GM19035 (cell line): Measurements from ENCODE around the gene LHFPL2.

Experiments used
- ATAC-seq: cut with Tn5 transposase; IDR thresholded peaks from one replicate; pipeline ENCODE4 v1.9.1; 2021; ENCODE audit not compliant: unreplicated experiment

Gene LHFPL2

DNA sequence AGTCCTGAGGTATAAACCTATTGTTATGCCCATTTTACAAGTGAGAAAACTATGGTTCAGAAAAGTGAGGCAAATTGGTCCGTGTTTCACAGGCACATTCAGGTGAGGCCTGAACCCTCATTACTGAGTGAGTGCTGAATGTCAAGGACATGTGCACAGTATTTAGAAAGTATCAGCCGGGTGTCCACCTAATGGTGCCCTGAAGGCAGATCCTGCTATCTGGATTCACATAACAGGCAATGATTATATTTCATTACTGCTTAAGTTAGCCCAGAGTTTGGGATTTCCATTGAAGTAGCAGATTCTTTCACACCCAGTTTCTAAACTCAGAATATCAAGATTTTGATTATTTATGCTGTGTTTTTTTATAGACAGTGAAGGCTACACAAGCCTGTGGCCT lies 142.7 kb downstream of the LHFPL2 start:
- no peak for ATAC-seq

DNA sequence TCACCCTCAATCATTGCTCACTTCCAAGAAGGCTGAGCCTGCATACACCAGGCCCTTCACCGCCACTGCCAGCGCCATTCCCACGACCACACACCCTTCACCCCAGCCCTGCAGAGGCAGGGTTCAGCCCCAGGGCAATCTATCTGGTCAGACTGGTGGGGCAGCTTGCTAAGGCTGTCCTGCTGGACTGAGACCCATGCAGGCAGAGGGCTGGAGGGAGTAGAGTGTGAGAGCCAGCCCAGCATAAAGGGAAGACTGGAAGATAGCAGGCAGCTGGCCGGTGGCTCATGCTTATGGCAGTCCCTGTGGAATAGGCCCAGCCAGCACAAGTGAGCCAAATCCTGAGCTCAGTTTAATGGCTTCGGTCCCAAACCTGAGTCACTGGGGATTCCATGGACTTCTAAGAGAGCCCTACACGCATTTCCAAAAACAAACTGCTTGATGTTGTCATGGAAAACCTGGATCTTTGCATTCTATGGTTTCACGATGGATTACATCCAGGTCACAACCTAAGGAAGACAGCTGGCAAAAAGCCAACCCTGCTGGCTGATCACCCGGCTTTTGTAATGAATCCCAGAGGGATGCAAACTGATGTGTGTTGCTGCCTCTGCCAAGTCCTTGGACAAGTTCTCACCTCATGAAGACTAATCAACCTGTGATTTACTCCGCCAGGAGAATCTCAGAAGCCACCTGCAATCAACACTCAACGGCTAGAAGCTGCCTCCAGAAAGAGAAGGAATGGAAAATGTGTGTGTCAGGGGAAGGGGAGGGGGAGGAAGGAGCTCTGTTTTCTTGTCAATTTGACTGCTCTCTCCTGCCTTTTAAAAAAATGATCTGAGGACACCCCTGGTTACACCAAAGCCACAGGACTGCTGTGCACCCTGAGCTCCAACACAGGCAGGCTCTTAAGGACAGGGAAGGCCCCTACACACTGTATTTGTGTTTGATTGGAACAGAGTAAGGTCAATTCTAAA lies 143.6 kb downstream of the LHFPL2 start:
- no peak for ATAC-seq

DNA sequence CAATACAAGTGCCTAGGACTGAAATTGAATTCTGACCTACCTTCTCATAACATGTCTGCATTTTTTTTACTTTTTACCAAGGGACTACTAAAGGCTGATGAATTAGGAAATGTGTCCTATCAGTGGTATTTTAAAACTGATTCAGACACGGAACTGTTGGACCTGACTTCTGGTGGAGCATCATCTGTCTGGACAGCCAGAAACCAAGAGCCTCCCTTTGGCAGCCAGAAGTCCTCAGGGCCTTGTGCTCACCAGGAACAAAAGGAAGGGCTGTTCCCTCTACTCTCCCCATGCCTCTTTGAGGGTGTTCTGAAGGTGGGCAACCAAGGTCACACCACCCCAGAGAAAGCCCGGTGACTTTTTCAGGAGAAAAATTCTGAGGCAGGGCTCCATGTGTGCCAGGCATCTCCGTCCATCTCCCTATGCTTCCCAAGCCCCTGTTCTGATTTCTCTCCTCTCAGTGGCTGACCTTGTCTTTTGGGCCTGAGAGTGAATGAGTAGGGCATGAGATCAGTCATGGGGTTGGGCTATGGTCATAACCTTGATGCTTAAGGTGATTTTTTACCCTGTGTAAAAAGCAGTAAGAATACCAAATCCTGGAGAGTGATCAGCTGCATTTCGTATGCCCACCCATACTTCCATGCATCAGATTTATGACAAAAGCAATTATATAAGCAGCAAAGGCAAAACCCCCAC lies 144.5 kb downstream of the LHFPL2 start:
- ATAC-seq, result no peak

DNA sequence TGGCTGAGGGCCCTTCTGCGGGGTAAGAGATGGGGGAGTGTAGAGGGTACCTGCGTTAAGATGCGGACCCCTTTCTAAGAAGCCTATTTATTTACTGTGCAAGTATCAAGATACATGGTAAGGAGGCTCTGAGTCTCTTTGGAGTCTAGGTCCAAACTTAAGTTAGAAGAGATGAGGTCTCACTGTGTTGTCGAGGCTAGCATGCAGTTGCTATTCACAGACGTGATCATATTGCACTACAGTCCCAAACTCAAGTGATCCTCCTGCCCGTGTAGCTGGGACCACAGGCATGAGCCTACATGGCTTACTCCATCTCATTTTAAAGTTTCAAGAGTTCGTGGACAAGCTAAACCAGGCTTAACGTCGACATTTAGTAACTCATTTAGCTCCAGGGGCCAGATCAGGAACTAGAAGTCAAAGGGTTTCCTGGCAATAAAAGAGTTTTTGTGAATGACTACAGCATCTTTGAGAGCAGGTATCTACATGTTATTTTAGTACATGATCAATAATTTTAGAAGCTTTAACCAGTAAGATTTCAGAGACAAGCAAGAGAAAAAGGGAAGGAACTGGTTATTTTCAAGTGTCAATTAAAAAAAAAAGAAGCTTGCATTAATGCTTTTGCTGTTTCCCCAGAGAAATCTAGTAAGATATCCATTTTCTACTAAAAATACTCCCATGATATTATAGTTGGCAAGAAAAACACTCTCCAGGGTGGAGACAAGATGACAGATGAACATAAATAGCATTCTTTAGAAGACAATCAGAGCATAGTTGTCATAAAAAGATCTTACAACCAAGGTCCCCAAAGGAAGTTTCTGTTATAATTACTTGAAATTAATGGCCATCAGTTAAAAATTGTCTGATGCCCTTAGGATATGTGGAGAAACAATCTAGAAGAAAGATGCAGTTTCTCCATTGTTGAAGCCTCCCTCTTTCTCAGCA lies 146.9 kb downstream of the LHFPL2 start:
- no peak for ATAC-seq

DNA sequence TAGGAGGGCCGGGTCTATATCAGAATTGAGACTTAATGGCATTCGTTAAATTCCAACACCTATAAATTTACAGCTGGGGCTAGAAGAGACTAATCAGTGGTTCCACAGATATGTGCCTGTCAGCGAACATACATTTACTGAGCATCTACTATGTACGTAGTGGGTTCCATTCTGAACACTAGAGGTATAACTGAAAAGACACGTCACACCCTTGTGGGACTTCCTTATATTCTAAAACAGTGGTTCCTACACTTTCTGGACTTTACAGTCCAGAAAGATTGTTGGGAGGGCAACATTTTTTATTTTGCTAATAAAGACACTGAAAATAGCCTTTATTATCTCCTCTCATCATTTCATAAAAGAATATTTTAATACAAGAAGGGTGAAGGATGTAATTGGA lies 147.7 kb downstream of the LHFPL2 start:
- ATAC-seq, result no peak

DNA sequence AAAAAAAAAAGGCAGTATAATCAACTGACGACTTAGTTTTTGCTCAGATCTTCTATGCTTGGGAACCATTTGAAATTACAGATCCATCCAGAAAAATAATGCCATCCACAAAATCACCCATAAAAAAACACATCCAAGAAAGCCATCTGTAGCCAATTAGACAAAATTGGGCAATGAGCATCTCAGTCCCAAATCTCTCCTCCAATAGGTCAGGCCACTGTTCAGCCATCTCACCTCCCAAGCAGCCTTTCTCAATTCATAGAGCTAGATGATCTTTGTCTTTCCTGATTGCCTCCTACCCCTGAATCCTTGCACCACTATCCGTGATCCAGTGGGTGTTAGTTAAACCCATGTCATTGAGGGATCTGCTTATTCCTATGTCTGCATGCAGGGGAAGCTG lies 148.5 kb downstream of the LHFPL2 start:
- ATAC-seq, result no peak

DNA sequence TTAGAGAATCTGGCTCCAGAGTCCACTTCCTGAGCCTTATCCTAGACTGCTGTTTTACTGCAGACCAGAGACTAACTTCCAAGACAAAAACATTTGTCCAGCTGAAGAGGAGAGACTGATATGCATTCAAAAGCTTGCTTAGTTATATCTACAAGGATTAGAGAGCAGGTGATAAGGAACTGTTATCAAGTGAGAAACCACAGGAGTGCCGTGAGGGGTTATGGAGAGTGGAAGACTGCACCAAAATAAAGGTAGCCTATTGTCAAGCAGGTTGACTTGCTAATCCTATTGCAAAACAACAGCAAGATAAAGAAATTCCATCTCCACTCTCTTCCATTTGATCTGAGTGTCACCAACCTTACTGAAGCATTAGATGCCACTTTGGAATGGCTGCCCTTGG lies 149.1 kb downstream of the LHFPL2 start:
- ATAC-seq, result no peak

DNA sequence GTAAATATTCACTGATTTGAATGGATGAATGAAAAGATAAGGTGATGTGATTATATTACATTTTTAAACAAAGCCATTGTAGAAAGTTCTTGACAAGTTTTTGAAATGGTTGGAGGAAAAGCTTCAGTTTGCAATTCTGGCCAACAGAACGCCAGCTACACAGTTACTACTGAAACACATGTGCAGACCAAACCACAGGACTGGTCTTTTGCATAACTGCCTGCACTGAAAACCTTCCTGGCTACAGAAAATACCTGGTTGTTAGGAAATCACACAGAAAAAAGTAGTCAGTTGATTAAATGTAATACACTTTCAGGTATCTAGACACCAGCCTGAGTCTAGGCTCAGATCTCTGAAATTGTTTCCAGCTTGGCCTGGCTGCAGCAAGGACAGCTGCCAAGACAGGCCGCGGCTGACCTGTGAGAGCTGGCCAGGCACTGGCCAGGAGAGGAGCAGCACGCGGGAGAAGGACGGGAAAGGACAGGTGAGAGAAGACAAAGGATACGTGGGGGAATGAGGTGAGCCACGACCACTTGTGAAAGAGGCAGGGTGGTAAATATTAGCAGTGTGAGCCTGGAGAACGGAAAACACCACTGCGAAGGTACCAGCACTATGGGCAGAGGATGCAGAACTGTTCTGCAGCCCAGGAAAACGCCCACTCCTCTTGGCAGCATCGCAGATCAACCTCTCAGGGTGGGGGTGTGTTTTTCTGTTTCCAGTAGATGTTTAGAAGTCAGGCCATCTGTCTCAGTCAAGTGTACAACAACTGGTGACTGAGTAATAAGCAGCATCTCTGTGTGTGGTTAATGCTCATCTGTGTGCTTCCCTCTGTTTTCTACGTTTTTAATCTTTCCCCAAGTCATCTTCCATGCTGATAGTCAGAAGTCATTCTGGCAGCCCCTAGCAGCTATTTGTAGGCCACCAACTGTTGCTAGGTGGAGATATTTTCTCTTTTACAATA lies 150.7 kb downstream of the LHFPL2 start:
- no peak for ATAC-seq

DNA sequence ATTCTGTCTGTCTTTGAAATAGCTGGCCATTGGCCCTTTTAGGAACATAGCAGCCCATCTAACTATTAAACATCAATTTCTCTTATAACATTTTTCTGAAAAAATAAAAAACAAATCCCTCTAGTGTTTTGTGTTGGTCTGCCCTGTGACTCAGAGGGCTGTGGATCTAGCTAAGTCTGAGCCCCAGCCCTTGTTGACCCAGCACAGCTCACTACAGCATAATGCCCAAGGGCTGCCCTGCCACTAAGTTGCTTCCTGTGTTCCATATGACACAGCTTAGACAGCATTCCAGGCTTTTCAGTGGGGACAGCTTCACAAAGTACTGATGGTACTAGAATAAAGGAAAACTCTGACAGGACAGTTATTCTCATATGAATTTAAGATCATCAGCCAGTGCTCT lies 152.2 kb downstream of the LHFPL2 start:
- ATAC-seq, result no peak

DNA sequence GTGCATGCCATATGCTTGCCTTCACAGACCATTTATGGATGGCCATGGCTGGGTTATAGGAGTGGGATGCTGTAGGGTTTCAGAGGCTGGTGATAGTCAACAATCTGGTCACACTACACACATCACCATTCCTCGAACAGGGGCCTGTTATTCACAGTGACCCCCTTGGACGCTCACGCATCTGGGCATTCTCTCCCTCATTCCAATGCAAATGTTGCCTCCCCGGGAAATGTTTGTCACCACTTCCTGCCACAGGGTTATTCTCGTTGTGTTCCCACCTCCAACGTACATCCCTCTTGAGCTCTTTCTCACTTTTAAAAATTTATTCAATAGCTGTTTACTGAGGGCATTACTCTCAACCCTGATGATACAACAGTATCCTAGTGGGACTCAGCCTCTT lies 152.8 kb downstream of the LHFPL2 start:
- no peak for ATAC-seq

DNA sequence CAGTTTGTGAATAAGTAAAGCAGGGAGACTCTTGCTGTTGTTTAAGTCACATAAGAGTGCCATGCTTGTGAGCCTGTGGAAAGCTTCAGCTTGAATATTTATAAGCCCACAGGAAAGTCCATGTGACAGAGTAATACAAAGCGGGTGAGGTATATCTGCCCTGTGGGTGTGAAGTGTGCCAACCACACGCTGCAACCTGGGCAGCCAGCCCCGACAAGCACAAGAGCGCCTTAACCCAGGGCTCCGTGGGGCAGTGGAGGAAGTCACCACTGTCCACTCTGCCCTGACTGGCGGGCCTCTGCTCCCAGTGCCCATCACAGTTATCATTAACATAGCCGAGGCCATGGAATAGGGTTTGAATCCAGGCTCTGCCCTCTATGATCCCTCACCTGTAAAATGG lies 155.9 kb downstream of the LHFPL2 start:
- ATAC-seq, result no peak

DNA sequence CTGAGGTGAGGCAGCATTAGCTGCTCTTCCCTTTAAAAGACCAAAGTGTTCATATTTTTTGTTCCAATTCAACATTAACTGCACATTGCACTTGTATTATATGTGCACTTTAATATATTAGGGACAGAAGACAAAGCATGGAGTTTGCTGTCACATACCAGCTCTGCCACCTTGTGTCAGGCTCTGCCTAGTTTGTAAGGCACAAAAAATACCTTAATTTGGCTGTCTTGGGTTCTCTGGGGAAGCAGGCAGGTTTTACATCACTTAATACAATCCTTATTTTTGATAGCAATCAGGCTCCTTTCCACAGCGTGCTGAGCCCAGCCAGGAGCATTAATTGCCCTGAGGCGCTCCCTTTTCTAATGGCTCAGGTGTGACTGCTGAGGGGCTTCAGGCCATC lies 156.3 kb downstream of the LHFPL2 start:
- no peak for ATAC-seq

DNA sequence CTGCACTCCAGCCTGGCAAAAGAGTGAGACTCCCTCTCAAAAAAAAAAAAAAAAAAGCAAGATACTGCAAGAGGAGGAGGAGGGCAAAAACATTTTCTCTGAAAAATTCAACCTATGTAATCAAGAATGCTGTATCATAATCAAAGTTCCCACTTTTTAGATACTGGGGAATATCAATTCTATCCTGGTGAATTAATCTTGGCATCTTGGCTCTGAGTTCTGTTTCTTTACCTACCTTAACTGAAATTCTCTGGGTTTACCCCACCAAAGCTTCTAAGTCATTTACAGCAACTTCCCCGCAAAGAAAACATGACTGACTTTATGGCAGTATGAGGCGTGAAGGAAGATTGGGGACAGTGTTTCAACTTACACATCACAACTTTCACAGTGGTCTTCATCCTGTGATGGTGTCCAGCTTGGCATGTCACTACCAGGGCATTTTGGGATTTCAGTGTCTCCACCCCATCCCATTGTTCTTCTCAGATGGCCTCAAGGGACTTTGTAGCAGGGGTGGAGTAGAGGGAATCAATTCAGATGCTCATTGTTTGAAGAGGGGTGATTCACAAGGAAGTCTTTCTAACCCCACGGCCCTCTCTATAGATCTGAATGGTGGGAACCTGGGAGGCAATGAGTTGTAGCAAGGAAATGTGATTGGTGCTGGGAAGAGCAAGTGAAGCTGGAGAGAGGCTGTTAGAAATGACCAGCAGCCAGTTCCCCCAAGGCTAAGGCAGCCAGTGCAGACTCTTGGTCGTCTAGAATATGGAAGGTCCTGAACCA lies 157.7 kb downstream of the LHFPL2 start:
- ATAC-seq, result no peak

DNA sequence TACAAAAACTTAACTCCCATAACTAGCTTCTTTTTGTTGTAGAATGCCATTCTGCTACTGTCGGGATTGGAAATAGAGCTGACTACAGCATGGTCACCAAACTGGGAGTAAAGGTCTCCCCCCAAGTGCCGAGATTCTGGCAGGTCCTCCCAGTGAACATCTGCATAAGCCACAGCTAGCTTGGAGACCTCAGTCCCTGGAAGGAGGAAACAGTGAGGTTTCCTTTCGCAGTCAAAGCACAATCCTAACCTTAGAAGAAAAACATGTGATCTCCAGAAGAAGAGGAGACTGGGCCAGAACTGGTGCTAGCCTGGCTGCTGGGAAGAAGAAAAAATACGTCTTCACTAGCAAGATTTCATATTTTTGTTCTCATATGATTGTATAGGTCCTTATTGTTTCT lies 160.7 kb downstream of the LHFPL2 start:
- ATAC-seq, result no peak

DNA sequence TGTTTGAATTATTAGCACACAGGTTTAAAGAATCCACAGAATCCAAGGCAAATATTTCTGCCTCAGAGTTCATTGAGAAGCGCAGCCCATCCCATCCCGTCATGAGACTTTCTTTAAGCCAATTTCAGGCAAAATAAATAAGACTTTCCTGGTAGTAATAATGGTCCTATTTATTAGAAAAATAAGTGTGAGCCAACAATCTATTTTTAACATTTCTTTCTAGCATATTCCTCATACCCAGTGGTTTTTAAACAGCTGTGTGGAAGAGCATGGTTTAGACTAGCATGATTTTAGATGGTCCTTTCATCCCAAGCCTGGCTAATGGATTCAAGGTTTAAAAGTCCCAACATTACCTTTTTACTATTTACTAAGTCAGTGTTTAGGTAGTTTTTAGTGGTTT lies 162.4 kb downstream of the LHFPL2 start:
- ATAC-seq, result no peak

DNA sequence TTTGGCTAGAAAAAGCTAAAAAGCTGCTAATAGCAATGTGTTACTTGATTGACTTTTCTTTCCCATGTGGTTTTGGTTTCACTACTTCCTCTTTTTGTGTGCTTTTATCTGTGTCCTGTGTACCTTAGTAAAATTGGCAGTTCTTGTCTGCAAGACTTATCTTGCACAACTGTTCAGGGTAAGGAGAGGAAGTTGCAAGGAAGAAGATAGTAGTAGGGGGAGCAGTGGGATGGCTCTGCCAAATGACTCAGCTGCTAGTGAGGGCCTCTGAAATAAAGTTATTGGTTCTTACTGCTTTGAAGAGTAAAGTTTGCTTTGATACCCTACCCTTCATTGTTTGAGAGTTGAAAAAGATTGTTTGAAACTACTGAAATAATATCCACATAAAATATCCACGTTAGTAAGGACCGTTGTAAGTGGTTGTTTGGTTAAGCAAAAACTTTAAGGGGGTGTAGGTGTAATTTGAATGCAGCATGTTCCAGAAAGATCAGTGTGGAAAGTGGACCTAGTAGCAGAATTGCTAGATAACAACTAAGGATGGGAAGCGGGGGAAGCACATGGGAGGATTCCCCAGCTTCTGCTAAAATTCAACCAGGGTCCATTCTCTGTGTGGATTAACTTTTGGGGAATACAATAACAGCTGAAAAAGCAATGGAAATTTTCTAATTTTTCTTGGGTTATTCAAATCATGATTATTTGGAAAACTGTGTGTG lies 164.6 kb downstream of the LHFPL2 start:
- peak; percentile 75 for ATAC-seq

DNA sequence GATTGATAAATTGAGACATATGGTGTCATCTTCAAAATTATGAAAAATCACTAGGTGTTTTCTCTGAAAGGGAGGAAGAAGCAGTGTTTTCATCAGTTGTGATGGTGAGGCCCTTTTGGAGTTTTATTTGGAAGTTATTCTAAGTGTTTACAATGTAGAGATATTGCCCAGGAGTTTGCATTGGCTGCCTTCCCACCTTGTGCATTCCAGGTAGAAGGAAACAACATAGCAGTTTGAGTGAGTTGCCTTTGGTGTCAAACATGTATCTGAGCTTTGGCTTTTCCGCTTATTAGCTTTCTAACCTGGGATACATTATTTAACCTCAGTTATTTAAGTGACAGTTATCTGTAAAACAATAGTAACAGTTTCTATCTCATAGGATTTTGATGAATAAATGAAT lies 165.6 kb downstream of the LHFPL2 start:
- no peak for ATAC-seq

DNA sequence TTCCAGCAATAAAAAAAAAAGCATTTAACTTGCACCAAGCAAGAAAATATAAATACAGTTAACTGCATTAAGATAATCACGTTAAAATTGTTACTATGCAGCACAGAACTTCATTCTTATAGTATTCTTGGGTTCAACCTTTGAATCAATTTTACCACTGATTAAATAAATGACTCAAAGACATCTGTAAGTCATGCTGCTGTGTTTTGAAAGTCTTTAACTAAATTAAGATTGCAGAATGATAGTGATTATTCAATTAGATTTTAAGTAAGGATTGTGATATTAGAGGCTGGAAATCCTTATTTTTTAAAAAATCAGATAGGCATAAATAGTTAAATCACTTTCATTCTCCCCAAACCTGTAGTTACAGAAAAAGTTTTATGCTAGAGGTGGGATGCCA lies 171.8 kb downstream of the LHFPL2 start:
- ATAC-seq, result no peak

DNA sequence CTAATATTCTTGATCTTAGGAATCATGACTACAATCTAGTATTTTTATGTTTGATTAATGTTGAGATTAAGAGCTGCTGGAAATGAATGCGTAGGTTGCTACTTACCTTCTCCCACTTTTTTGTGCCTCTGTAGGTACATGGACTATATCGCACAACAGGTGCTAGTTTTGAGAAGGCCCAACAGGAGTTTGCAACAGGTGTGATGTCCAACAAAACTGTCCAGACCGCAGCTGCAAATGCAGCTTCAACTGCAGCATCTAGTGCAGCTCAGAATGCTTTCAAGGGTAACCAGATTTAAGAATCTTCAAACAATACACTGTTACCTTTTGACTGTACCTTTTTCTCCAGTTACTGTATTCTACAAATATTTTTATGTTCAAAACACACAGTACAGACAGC lies 173.2 kb downstream of the LHFPL2 start:
- ATAC-seq, result no peak
